HepG2 (cell line): ENCODE results near the gene CCDC201. TPM values are rescaled to one million over a fixed set of nuclear protein-coding genes. Genes with fewer than 3 reads are reported as not detected.

Experiments
- CBX2 ChIP-seq, 2 experiments: fragments of 200-600 bp in 1 of 2; sonication (generic); formaldehyde crosslinking in 1 of 2; IDR thresholded peaks; 2 replicates each; pipeline versions ENCODE4 v1.7.0 to v1.8.1; 2018 to 2022; ENCODE audit warnings: low read depth in 2 of 2, low read length in 1 of 2, mild to moderate bottlenecking in 1 of 2, missing genetic modification reagents in 1 of 2
- CEBPB ChIP-seq: IDR thresholded peaks from 2 replicates; pipeline ENCODE4 v1.6.1; 2011; ENCODE audit warnings: low read depth, low read length, improper control_type of control experiment, borderline replicate concordance
- HDAC2 ChIP-seq: sonication (generic); formaldehyde crosslinking; IDR thresholded peaks from 2 replicates; pipeline ENCODE4 v1.4.0; 2020; ENCODE audit warnings: missing genetic modification reagents
- KAT2B ChIP-seq: fragments of 150-350 bp; IDR thresholded peaks from 2 replicates; pipeline ENCODE4 v1.6.1; 2014; ENCODE audit warnings: low read depth, low read length, borderline replicate concordance
- KAT7 ChIP-seq: IDR thresholded peaks from 2 replicates; pipeline ENCODE4 v1.6.1; 2018; ENCODE audit warnings: borderline replicate concordance, missing compliant biosample characterization
- MEIS2 ChIP-seq: sonication (generic); formaldehyde crosslinking; IDR thresholded peaks from 2 replicates; pipeline ENCODE4 v1.9.0; 2021; ENCODE audit warnings: mild to moderate bottlenecking, missing genetic modification reagents
- NBN ChIP-seq: fragments of 450-650 bp; conservative IDR thresholded peaks from 2 replicates; pipeline ENCODE4 v1.6.1; 2017
- SNRNP70 ChIP-seq: fragments of 200-400 bp; formaldehyde crosslinking; IDR thresholded peaks from 2 replicates; pipeline ENCODE4 v1.6.1; 2017; ENCODE audit warnings: mild to moderate bottlenecking, low read depth, low read length, moderate library complexity
- SP4 ChIP-seq: sonication (generic); formaldehyde crosslinking; IDR thresholded peaks from 2 replicates; pipeline ENCODE4 v1.8.1; 2023; ENCODE audit warnings: mild to moderate bottlenecking, missing genetic modification reagents
- SRY ChIP-seq: sonication (generic); formaldehyde crosslinking; IDR thresholded peaks from 2 replicates; pipeline ENCODE4 v1.8.0; 2022; ENCODE audit warnings: mild to moderate bottlenecking, missing genetic modification reagents
- TARDBP ChIP-seq: sonication (generic); formaldehyde crosslinking; IDR thresholded peaks from 2 replicates; pipeline ENCODE4 v1.8.0; 2022; ENCODE audit warnings: mild to moderate bottlenecking, missing genetic modification reagents
- ZFP36 ChIP-seq: fragments of 150-350 bp; IDR thresholded peaks from 2 replicates; pipeline ENCODE4 v1.6.1; 2018; ENCODE audit warnings: borderline replicate concordance, low read length, low read depth; ENCODE audit not compliant: partially characterized antibody
- ZNF17 ChIP-seq: sonication (generic); formaldehyde crosslinking; IDR thresholded peaks from 2 replicates; pipeline ENCODE4 v1.5.0; 2020; ENCODE audit warnings: mild to moderate bottlenecking, missing genetic modification reagents
- ZNF281 ChIP-seq: sonication (generic); formaldehyde crosslinking; IDR thresholded peaks from 2 replicates; pipeline ENCODE4 v1.4.0; 2020; ENCODE audit warnings: missing genetic modification reagents, borderline replicate concordance
- ZNF44 ChIP-seq: sonication (generic); formaldehyde crosslinking; IDR thresholded peaks from 2 replicates; pipeline ENCODE4 v1.5.1; 2020; ENCODE audit warnings: mild to moderate bottlenecking, missing genetic modification reagents
- ZNF468 ChIP-seq: sonication (generic); formaldehyde crosslinking; IDR thresholded peaks from 2 replicates; pipeline ENCODE4 v1.8.0; 2022; ENCODE audit warnings: mild to moderate bottlenecking, moderate library complexity, missing genetic modification reagents
- ZNF567 ChIP-seq: sonication (generic); formaldehyde crosslinking; IDR thresholded peaks from 2 replicates; pipeline ENCODE4 v1.8.1; 2023; ENCODE audit warnings: mild to moderate bottlenecking, missing genetic modification reagents, borderline replicate concordance
- ZNF639 ChIP-seq: conservative IDR thresholded peaks from 2 replicates; pipeline ENCODE4 v1.6.1; 2018; ENCODE audit warnings: missing genetic modification reagents
- ZNF776 ChIP-seq: sonication (generic); formaldehyde crosslinking; IDR thresholded peaks from 2 replicates; pipeline ENCODE4 v1.4.0; 2020; ENCODE audit warnings: mild to moderate bottlenecking, missing genetic modification reagents
- ZSCAN22 ChIP-seq: sonication (generic); formaldehyde crosslinking; IDR thresholded peaks from 2 replicates; pipeline ENCODE4 v1.4.0; 2020; ENCODE audit warnings: mild to moderate bottlenecking, missing genetic modification reagents
- polyA plus RNA-seq, 8 experiments: library from polyadenylated mRNA; depleted of rRNA in 3 of 8; stranded (reverse) in 7 of 8; unstranded in 1 of 8; fragments of >200 nt; fragmentation: Illumina TruSeq in 4 of 8; extraction: Trizol in 4 of 8; gene quantifications; 2 replicates each; pipeline versions ENCODE4 v1.2.1 to v1.2.3, GENCODE V29; 2011 to 2016; ENCODE audit warnings: low read depth in 4 of 8, missing spikeins in 1 of 8, mixed read lengths in 1 of 8; ENCODE audit not compliant: insufficient read depth in 1 of 8
- total RNA-seq, 5 experiments: library from RNA; depleted of rRNA; stranded (reverse); fragments of >200 nt; fragmentation: Illumina TruSeq; extraction: Trizol; gene quantifications; 2 replicates each; pipeline ENCODE4 v1.2.3, GENCODE V29; 2016; ENCODE audit warnings: low read depth in 1 of 5
- TF ChIP-seq, protein P1 (sequence below): IDR thresholded peaks from 2 replicates; pipeline ENCODE4 v1.6.1; 2016; ENCODE audit warnings: missing genetic modification reagents, missing compliant biosample characterization
- TF ChIP-seq, protein P2 (sequence below): sonication (generic); formaldehyde crosslinking; IDR thresholded peaks from 2 replicates; pipeline ENCODE4 v1.4.0; 2020; ENCODE audit warnings: mild to moderate bottlenecking, low read depth, missing genetic modification reagents
- TF ChIP-seq, protein P3 (sequence below): sonication (generic); formaldehyde crosslinking; IDR thresholded peaks from 2 replicates; pipeline ENCODE4 v1.5.1; 2020; ENCODE audit warnings: mild to moderate bottlenecking, missing genetic modification reagents, moderate library complexity

The CCDC201 gene
- total and polyA plus RNA-seq, 2 of the 13 experiments (the other 11 are each of a cell fraction or from before 2014, with no cell fraction given), result 0.92 TPM; not detected in 1

DNA sequence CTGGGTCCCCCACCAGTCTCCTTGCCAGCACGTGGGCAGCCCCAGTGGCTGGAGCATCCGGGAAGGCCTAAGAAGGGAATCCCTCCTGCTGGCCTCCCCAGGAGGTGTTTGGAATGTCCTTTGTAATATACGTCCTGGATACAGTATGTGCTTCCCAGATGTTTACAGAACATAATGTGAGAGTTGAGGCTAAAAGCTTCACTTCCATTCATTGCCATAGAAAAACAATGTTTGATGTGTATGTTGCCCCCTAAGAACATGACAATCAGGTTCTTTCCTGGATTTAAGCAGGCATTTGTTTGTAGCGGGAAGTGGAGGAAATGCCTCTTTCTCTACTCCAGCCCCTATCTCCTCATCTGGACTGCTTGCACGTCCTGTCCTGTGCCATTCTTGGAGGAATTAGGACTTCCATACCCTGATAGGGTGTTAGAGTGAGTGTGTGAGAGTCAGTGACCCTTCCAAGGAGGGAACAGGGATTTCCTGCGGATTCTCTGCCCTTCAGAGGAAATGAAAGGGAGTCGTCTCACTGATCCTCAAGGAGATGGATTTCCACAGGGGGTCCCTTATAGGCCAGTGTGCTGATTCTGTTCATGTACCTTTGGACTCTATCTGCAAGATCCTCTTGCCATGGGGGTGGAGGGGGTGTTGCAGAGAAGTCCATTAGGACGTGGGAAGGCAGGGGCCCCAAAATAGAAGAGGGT, 16.6 kb upstream of the CCDC201 start (continued):
- peak; percentile 84 for TF ChIP-seq TARDBP (CRISPR knock-in tag)
- TF ChIP-seq SRY (CRISPR knock-in tag), result no peak; the same call in 1 of the 2 replicates
- TF ChIP-seq, protein P1, sequence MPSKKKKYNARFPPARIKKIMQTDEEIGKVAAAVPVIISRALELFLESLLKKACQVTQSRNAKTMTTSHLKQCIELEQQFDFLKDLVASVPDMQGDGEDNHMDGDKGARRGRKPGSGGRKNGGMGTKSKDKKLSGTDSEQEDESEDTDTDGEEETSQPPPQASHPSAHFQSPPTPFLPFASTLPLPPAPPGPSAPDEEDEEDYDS (CRISPR knock-in tag), result no peak
- TF ChIP-seq, protein P2, sequence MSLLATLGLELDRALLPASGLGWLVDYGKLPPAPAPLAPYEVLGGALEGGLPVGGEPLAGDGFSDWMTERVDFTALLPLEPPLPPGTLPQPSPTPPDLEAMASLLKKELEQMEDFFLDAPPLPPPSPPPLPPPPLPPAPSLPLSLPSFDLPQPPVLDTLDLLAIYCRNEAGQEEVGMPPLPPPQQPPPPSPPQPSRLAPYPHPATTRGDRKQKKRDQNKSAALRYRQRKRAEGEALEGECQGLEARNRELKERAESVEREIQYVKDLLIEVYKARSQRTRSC (CRISPR knock-in tag), result peak; percentile 63; the same call in 1 of the 2 replicates
- TF ChIP-seq SNRNP70, result no peak
- no peak for TF ChIP-seq ZNF776 (CRISPR knock-in tag)
- no peak for TF ChIP-seq ZNF468 (CRISPR knock-in tag)
- no peak for TF ChIP-seq SP4 (CRISPR knock-in tag)
- TF ChIP-seq ZFP36, result no peak
- no peak for TF ChIP-seq ZNF17 (CRISPR knock-in tag)
- TF ChIP-seq ZNF44, result peak; percentile 76; the same call in 1 of the 2 replicates
- TF ChIP-seq KAT7 (CRISPR knock-in tag), result 0 out of 2 replicates have a peak, but pooled peaks have one; percentile 36
- TF ChIP-seq ZSCAN22 (CRISPR knock-in tag), result peak; percentile 16; the same call in 1 of the 2 replicates
- TF ChIP-seq ZNF567 (CRISPR knock-in tag), result no peak
- no peak for TF ChIP-seq CEBPB
- no peak for TF ChIP-seq ZNF639 (CRISPR knock-in tag)
- TF ChIP-seq CBX2 (IDR thresholded peaks at IDR 0.05; ENCODE audit: low read depth, low read length), result no peak
- no peak for TF ChIP-seq CBX2 (CRISPR knock-in tag; IDR thresholded peaks at IDR 0.05; ENCODE audit: low read depth)
- TF ChIP-seq HDAC2 (CRISPR knock-in tag), result no peak; the same call in 1 of the 2 replicates
- TF ChIP-seq ZNF281, result no peak
- TF ChIP-seq, protein P3, sequence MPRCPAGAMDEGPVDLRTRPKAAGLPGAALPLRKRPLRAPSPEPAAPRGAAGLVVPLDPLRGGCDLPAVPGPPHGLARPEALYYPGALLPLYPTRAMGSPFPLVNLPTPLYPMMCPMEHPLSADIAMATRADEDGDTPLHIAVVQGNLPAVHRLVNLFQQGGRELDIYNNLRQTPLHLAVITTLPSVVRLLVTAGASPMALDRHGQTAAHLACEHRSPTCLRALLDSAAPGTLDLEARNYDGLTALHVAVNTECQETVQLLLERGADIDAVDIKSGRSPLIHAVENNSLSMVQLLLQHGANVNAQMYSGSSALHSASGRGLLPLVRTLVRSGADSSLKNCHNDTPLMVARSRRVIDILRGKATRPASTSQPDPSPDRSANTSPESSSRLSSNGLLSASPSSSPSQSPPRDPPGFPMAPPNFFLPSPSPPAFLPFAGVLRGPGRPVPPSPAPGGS (CRISPR knock-in tag), result no peak; the same call in 1 of the 2 replicates
- 0 out of 2 replicates have a peak, but pooled peaks have one; percentile 11 for TF ChIP-seq MEIS2
- no peak for TF ChIP-seq NBN
- no peak for TF ChIP-seq KAT2B
